GM18870 (cell line): Measurements from ENCODE around the gene OR2A42.
"Not testable (repeated sequence)": the region's sequence is repeated elsewhere in the genome, so short reads cannot be mapped to it uniquely, and the experiment has no call there.

Experiments
- ATAC-seq: cut with Tn5 transposase; IDR thresholded peaks from one replicate; pipeline ENCODE4 v1.9.1; 2021; ENCODE audit warnings: moderate library complexity; ENCODE audit not compliant: unreplicated experiment

The OR2A42 gene

GRCh38 chr7:144223675-144224074, 15.7 kb downstream of the OR2A42 start:
- ATAC-seq, result not testable (repeated sequence)

- not testable (repeated sequence) for ATAC-seq
Measured at GRCh38 chr7:144220531-144220930, 18.9 kb downstream of the OR2A42 start.

DNA sequence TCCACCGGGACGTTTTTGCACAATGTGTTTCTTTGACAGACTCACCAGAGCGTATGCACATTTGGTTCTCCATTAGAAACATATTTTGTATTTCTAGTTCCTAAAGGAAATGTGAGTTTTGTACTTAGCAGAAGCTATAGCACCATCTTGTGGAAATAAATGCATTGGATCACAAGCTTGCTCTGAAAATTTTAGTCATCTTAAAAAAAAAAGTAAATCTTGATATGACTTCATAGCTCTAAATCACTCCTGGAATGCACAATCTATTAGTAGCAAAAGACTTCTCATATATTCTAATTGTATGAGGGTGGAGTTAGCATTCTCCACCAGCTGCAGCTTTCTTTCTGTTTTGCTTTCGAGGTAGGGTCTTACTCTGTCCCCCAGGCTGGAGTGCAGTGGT, 20.3 kb downstream of the OR2A42 start:
- peak; percentile 63 for ATAC-seq

DNA sequence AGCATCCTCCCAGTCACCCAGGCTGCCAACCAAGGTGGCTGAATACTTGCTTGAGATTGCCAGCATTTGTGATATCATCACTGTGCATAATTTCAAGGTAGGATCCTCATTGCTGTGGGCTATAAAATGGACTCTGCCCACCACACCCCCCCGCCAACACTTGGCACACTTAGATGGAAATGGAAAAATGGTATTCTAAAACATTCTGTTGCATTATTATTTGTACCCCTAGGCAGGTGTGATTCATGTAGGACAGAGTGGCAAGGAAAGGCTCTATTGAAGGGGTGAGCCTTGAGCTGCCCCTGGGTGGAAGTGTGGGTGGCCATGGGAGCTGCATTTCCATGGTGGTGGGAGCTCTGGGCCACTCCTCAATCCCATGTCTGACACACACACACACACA, 20.8 kb downstream of the OR2A42 start:
- ATAC-seq, result not testable (repeated sequence)

- ATAC-seq, result not testable (repeated sequence)
Measured at GRCh38 chr7:144217200-144217599, 22.2 kb downstream of the OR2A42 start.

DNA sequence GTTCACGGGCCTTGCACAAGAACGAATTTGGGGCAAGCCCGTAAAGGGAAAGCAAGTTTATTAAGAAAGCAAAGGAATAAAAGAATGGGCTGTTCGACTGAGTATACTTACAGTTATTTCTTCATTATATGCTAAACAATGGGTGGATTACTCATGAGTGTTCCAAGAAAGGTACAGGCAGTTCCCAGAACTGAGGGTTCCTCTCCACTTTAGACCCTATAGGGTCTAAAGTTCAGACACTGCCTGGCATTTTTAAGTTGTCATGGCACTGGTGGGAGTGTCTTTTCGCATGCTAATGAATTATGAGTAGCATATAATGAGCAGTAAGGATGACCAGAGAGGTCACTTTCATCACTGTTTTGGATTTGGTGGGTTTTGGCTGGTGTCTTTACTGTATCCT, 34.1 kb downstream of the OR2A42 start:
- not testable (repeated sequence) for ATAC-seq

GRCh38 chr7:144203086-144203485, 36.3 kb downstream of the OR2A42 start:
- ATAC-seq, result not testable (repeated sequence)

DNA sequence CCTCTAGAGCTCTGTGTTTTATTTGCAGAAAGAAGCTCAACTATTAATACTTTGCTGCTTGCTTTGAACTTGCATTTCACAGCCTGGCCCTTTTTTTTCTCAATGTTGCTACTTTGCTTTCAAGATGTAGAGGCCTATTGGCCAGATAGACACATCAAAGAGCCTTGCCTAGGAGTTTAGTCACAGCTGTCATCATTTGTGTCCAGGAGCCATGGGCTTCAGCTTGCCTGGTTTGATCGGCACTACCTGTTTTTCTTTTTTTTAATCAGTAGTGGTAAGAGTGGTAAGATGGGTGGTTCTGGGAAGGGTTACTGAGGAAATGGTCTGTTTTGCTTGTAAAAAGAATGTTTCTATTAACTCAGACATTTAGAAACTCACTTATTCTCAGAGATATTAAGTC, 37.4 kb downstream of the OR2A42 start:
- peak; percentile 21 for ATAC-seq

DNA sequence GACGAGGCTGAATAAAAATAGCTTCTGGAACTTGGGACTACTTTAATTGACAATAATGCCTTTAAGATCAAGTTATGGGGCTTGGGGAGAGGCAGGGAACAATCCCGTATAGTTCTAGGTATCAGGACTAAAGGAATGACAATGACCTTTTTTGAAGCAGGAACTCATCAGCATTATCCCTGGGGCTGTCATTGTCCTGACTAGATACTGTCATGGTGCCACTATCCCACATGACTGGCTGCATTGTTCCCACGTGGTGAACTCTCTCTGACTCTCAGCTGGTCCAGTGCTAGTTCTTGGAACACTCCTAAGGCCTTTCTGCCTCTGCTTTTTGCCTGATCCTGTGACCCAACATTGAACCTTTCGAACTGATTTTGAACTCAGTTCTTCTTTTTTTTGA, 40.5 kb downstream of the OR2A42 start:
- not testable (repeated sequence) for ATAC-seq

GRCh38 chr7:144195212-144195872, 44.1 kb downstream of the OR2A42 start, which contains the start of gene ARHGEF35:
Gene ARHGEF35 (minus strand): TSS chr7:144195833. CDS start chr7:144188383, 7,450 bp downstream.
- peak; percentile 62 for ATAC-seq

GRCh38 chr7:144194453-144194852, 45.0 kb downstream of the OR2A42 start:
- not testable (repeated sequence) for ATAC-seq

GRCh38 chr7:144193782-144194181, 45.6 kb downstream of the OR2A42 start:
- ATAC-seq, result not testable (repeated sequence)

DNA sequence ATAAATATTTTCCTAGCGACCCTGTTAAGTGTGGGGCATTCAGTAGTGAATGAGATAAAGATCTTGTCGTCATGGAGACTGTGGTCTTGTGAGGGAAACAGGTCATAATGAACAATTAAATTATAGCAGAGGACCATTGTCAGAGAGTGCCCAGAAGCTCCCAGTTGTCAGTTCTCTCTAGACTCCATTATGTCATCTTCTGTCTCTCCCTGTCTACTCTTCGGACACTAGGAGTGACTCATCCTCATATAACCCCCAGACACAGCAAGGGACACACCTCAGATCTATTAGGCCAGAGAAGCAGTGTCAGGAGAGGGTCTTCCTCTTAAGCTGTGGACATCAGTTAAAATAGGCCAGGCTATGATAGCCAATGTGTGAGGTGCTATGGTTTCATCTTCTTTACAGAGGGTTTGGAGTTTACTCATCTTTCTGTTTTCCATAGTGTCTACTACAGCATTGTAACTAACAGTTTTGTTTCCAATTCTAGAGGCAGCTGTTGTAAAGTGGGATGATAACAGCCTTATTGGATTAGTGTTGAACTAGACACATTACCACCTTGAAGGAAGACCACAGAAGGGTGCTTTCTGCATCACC, 50.7 kb downstream of the OR2A42 start:
- not testable (repeated sequence) for ATAC-seq

DNA sequence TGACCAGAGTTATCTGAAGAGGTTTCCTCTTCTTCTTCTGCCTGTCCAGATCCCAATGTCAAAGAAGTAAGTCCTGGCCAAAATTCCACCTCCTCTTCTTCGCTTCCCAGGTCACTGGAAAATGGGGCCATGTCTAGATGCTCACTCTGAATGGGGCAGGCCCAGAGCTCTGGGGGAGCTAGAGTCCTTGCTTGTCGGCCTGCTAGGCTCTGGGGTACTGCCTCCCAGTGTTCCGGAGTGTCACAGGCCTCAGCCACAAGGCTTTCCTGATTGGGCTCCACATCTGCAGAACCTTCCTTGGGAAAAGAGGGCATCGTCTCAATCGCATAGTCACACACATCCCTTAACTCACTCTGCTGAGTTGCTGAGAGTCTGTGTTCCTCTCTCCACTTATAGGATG, 51.6 kb downstream of the OR2A42 start:
- ATAC-seq, result not testable (repeated sequence)

DNA sequence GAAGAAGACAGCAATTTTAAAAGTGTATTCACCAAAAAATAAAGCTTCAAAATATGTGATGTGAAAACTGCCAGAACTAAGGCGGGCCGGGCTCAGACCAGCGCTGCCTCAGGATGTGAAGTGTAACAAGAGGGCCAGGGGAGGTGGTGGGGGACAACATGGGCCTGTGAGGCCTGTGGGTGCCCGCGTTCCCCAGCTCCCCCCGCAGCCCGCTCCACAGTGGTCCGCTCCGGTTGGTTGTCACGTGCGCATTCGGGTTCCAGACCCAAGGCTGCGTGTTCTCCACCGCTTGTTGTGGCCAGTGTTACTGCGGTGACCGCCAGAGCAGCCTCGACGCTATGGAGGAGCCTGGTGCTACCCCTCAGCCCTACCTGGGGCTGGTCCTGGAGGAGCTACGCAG, 56.2 kb downstream of the OR2A42 start, which contains the start of gene CTAGE4:
Gene CTAGE4 (plus strand): TSS at position 301 of the 400 bp plus-strand sequence. CDS start 38 bp downstream, at position 339.
- ATAC-seq, result not testable (repeated sequence)

DNA sequence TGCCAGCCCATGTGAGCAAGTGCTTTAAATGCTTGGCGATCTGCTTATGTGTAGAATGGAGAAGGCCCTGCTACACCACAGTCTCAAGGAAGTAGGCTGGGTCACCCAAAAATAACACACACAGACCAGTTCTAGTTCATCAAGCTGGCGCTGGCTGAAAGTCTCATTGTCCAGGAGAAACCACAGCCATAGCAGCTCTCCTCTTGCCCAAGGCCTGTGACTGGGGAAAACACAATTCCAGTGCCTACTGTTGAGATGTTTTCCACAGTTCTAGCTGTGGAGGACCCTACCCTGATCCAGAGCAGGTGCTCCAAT, 60.3 kb downstream of the OR2A42 start:
- not testable (repeated sequence) for ATAC-seq

DNA sequence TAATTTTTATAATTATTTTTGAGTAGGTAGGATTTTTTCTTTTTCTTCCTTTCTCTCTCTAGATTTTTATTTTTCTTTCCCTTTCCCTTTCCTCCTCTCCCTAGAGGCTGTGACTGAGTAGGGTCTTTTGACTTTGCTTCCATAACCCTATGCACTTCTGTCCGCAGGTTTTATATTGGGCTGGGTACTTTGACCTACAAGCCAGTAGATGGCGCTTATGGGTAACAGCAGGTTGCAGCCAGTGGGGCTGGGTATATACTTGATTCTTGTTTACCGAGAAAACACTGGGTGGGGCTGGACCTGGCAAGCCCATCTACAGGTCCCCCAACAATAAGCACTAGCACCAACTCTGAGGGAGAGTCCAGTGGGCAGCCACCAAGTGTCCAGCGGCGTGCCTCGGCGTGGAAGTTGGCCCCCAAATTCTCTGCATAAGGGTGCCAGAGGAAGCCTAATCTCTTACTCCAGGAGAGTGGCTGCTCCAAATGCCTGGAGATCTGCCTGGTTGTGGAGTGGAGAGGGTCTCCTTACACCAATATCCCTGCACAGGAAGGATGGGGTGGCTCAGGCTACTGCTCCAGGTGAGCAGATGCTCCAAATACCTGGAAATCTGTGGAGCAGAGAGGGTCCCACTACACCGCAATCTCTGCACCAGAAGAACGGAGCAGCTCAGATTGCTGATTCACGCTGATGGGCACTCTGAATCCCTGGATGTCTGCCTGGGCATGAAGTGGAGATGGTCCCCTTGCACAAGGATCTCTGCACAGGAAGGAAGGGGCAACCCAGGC, 60.8 kb downstream of the OR2A42 start:
- ATAC-seq, result peak; percentile 98
